Vagina (tissue), 2 donors: ENCODE data around the gene NASP. TPM values are rescaled to one million over a fixed set of nuclear protein-coding genes. Genes with fewer than 3 reads are reported as not detected.

Experiments used
- DNase-seq, 2 donors: peaks; one replicate each; pipeline ENCODE4 v3.0.0-alpha.2; 2017; ENCODE audit errors: extremely low spot score in 2 of 2
- H3K27ac ChIP-seq: fragments of 200-600 bp; sonication (generic); one replicate; pipeline ENCODE4 v1.5.1; 2019
- H3K27me3 ChIP-seq: fragments of 200-600 bp; sonication (generic); one replicate; pipeline ENCODE4 v1.5.1; 2019
- H3K36me3 ChIP-seq, 2 donors: fragments of 200-600 bp; sonication (generic); one replicate each; pipeline ENCODE4 v1.5.1; 2017 to 2019
- H3K4me1 ChIP-seq: fragments of 200-600 bp; sonication (generic); one replicate; pipeline ENCODE4 v1.5.1; 2019
- H3K4me3 ChIP-seq, 2 donors: fragments of 200-600 bp; sonication (generic); 1 replicate in 1 of 2; 2 replicates in 1 of 2; pipeline ENCODE4 v1.5.1; 2016 to 2019
- H3K9me3 ChIP-seq: fragments of 200-600 bp; sonication (generic); one replicate; pipeline ENCODE4 v1.5.1; 2019
- POLR2A ChIP-seq, 2 donors: fragments of 450-650 bp; IDR thresholded peaks; one replicate each; pipeline ENCODE4 v1.6.1; 2017; ENCODE audit warnings: antibody characterized with exemption in 2 of 2, mild to moderate bottlenecking in 2 of 2, moderate library complexity in 2 of 2
- POLR2AphosphoS5 ChIP-seq, 2 donors: sonication (generic); formaldehyde crosslinking; IDR thresholded peaks; one replicate each; pipeline ENCODE4 v1.9.0; 2017; ENCODE audit warnings: antibody characterized with exemption in 2 of 2, mild to moderate bottlenecking in 2 of 2, low read depth in 1 of 2; ENCODE audit not compliant: insufficient read depth in 1 of 2
- intact Hi-C: fragments of 100-400 bp; cut with DNase I; formaldehyde crosslinking; loops from one replicate; pipeline ENCODE4 v1.15.1; 2023
- total RNA-seq: library from RNA; depleted of rRNA; stranded (reverse); fragments of >200 nt; gene quantifications from one replicate; pipeline ENCODE4 v1.2.3, GENCODE V29; 2016
- TF ChIP-seq, protein P1 (sequence below), 3 experiments: fragments of 450-650 bp in 2 of 3; fragments of 200-600 bp in 1 of 3; sonication (generic) in 1 of 3; IDR thresholded peaks; one replicate each; pipeline ENCODE4 v1.5.1; 2017 to 2019; ENCODE audit warnings: antibody characterized with exemption in 3 of 3, mild to moderate bottlenecking in 2 of 3, moderate library complexity in 2 of 3

The NASP gene
- total RNA-seq, 1 donor from 2014 or later = 57.9 TPM

DNA sequence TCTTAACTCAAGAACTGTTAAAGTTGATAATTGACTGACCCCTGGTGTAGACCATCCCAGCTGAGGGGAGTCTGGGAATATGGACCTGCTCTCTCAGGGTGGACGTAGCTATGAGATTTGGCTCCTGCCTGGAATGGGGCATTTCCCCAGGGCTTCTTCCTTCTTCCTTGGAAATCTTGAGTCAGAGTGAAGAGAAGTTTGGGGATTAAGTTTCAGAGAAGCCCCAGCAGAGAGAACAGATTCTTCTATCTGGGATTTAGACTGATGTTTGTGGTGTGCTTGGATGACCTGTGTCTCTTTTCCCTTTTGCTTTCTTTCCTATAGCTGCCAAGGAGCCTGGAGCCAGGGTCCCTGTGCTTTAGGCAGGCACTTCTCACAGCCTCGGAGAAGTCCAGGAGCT is 20.0 kb upstream of the NASP start:
- H3K36me3 ChIP-seq = peaks cover 0 to 63% of the 10 kb centered on the region in 2 donors
- DNase-seq = no peak
- intact Hi-C loops = loop anchor here (10.0 kb wide), 2 partner anchors 199 to 549 kb away; partner anchors contain the start of genes HECTD3 and UROD

DNA sequence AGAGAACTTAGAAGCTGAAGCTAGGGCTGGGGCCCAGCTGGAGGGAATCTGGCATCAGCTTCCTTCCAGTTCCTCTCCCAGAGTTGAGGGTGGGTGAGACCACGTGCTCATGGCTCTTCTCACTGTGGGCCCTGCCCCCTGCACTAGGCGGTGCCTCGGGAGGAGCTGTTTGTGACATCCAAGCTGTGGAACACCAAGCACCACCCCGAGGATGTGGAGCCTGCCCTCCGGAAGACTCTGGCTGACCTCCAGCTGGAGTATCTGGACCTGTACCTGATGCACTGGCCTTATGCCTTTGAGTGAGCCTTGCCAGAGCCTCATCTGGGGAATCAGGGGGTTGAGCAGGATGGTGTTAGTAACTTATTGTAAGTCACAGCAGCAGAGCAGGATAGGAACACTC is 17.1 kb upstream of the NASP start:
- H3K4me1 ChIP-seq = peaks cover 17% of the 10 kb centered on the region
- peak; percentile 58 to 59 for TF ChIP-seq POLR2AphosphoS5 (IDR thresholded peaks at IDR 0.05; ENCODE audit: insufficient read depth in 1 of 2, low read depth in 1 of 2)
- no peak for TF ChIP-seq POLR2A (IDR thresholded peaks at IDR 0.05)
- H3K9me3 ChIP-seq = no peaks in the 10 kb centered on the region
- peak in 1 of 2 donors; percentile 90 for DNase-seq
- H3K27ac ChIP-seq = peak overlapping the region; percentile 52
- no peaks in the 10 kb centered on the region for H3K27me3 ChIP-seq
- intact Hi-C loops = loop anchor here (5.0 to 10.0 kb wide), 3 partner anchors 44 to 552 kb away; partner anchors contain the start of genes HECTD3, PRDX1 and UROD
- peaks cover 0 to 59% of the 10 kb centered on the region in 2 donors for H3K36me3 ChIP-seq
- H3K4me3 ChIP-seq = no peak overlapping the region

More for the DNA sequence above, 20.0 kb upstream of the NASP start:
- TF ChIP-seq POLR2A (IDR thresholded peaks at IDR 0.05) (no peak), POLR2AphosphoS5 (IDR thresholded peaks at IDR 0.05; ENCODE audit: insufficient read depth in 1 of 2, low read depth in 1 of 2) (no peak)
- TF ChIP-seq, protein P1, sequence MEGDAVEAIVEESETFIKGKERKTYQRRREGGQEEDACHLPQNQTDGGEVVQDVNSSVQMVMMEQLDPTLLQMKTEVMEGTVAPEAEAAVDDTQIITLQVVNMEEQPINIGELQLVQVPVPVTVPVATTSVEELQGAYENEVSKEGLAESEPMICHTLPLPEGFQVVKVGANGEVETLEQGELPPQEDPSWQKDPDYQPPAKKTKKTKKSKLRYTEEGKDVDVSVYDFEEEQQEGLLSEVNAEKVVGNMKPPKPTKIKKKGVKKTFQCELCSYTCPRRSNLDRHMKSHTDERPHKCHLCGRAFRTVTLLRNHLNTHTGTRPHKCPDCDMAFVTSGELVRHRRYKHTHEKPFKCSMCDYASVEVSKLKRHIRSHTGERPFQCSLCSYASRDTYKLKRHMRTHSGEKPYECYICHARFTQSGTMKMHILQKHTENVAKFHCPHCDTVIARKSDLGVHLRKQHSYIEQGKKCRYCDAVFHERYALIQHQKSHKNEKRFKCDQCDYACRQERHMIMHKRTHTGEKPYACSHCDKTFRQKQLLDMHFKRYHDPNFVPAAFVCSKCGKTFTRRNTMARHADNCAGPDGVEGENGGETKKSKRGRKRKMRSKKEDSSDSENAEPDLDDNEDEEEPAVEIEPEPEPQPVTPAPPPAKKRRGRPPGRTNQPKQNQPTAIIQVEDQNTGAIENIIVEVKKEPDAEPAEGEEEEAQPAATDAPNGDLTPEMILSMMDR (IDR thresholded peaks at IDR 0.05) = no peak
- no peaks in the 10 kb centered on the region for H3K27me3 ChIP-seq
- peaks cover 17% of the 10 kb centered on the region for H3K4me1 ChIP-seq
- no peak overlapping the region for H3K27ac ChIP-seq
- no peaks in the 10 kb centered on the region for H3K9me3 ChIP-seq
- H3K4me3 ChIP-seq = no peak overlapping the region

DNA sequence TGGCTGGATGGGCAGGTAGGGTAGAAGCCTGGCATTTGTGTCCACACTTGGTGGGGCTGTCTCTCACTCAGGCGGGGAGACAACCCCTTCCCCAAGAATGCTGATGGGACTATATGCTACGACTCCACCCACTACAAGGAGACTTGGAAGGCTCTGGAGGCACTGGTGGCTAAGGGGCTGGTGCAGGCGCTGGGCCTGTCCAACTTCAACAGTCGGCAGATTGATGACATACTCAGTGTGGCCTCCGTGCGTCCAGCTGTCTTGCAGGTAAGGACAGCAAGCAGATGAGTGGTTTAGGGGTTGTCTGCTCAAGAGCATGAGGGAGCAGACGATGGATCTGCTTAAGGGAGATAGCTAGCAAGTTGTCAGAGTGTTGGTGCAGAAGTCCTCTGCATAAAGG is 15.9 kb upstream of the NASP start:
- intact Hi-C loops = loop anchor here (5.0 to 10.0 kb wide), 3 partner anchors 46 to 553 kb away; partner anchors contain the start of genes HECTD3, PRDX1 and UROD

DNA sequence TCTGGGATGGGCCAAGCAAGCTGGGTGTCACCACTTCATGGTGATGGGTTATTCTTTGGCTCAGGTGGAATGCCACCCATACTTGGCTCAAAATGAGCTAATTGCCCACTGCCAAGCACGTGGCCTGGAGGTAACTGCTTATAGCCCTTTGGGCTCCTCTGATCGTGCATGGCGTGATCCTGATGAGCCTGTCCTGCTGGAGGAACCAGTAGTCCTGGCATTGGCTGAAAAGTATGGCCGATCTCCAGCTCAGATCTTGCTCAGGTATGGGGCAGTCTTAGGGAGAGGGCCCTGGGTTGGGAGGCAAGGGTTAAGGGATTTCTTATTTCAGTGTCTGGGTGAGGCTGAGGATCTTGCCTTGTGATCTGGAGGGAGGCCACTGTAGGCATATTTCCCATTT is 15.4 kb upstream of the NASP start:
- no peaks in the 10 kb centered on the region for H3K27me3 ChIP-seq
- DNase-seq = no peak
- TF ChIP-seq, protein P1 (IDR thresholded peaks at IDR 0.05) = no peak
- TF ChIP-seq POLR2AphosphoS5 (IDR thresholded peaks at IDR 0.05; ENCODE audit: insufficient read depth in 1 of 2, low read depth in 1 of 2) (no peak), POLR2A (IDR thresholded peaks at IDR 0.05) (no peak)
- no peak overlapping the region for H3K27ac ChIP-seq
- H3K36me3 ChIP-seq = peaks cover 0 to 42% of the 10 kb centered on the region in 2 donors
- H3K4me3 ChIP-seq = no peak overlapping the region
- H3K9me3 ChIP-seq = no peaks in the 10 kb centered on the region
- intact Hi-C loops = loop anchor here (5.0 to 10.0 kb wide), 3 partner anchors 46 to 554 kb away; partner anchors contain the start of genes HECTD3, PRDX1 and UROD
- peaks cover 17% of the 10 kb centered on the region for H3K4me1 ChIP-seq

More for the DNA sequence above, 15.9 kb upstream of the NASP start:
- DNase-seq = no peak
- H3K36me3 ChIP-seq = peaks cover 0 to 47% of the 10 kb centered on the region in 2 donors
- H3K4me1 ChIP-seq = peaks cover 17% of the 10 kb centered on the region
- H3K27ac ChIP-seq = no peak overlapping the region
- H3K9me3 ChIP-seq = no peaks in the 10 kb centered on the region
- H3K27me3 ChIP-seq = no peaks in the 10 kb centered on the region
- no peak overlapping the region for H3K4me3 ChIP-seq
- TF ChIP-seq, protein P1 (IDR thresholded peaks at IDR 0.05) = no peak
- TF ChIP-seq POLR2AphosphoS5 (IDR thresholded peaks at IDR 0.05; ENCODE audit: insufficient read depth in 1 of 2, low read depth in 1 of 2) = no peak
- TF ChIP-seq POLR2A (IDR thresholded peaks at IDR 0.05) = no peak

DNA sequence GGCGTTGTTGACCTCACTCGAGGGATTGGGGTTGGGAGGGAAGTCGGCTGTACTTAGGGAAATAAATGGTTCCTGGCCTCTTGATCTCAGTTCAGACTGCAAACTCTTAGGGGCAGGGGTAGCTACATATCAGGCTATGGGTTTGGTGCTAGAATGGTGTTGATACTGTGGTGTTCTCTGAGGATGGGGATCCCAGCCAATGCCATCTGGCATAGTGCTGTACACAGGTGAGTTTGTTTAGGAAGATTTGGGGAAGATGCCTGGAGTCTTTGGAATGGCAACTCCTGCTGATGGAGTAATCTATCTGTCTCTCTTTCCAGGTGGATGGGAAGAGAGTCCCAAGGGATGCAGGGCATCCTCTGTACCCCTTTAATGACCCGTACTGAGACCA is 14.3 kb upstream of the NASP start:
- peaks cover 0 to 33% of the 10 kb centered on the region in 2 donors for H3K36me3 ChIP-seq
- H3K4me1 ChIP-seq = peaks cover 17% of the 10 kb centered on the region
- no peak overlapping the region for H3K4me3 ChIP-seq
- H3K9me3 ChIP-seq = no peaks in the 10 kb centered on the region
- no peak for TF ChIP-seq POLR2AphosphoS5 (IDR thresholded peaks at IDR 0.05; ENCODE audit: insufficient read depth in 1 of 2, low read depth in 1 of 2)
- TF ChIP-seq, protein P1 (IDR thresholded peaks at IDR 0.05) = no peak
- TF ChIP-seq POLR2A (IDR thresholded peaks at IDR 0.05) = no peak
- intact Hi-C loops = loop anchor here (5.0 to 10.0 kb wide), 3 partner anchors 47 to 555 kb away; partner anchors contain the start of genes HECTD3, PRDX1 and UROD
- H3K27ac ChIP-seq = peak overlapping the region; percentile 20
- H3K27me3 ChIP-seq = no peaks in the 10 kb centered on the region
- DNase-seq = no peak
